Medulla oblongata (tissue), 1 donor: ENCODE results near the gene CSRP3.
"Not testable (repeated sequence)": the region's sequence is repeated elsewhere in the genome, so short reads cannot be mapped to it uniquely, and the experiment has no call there.

Source experiments
- DNase-seq: peaks from one replicate; pipeline ENCODE4 v3.0.0-alpha.2; 2015; ENCODE audit errors: extremely low spot score

CSRP3 gene

GRCh38 chr11:19187114-19187832 lies 14.5 kb downstream of the CSRP3 start:
- no peak for DNase-seq

- DNase-seq, result no peak
Observed at GRCh38 chr11:19185516-19186052, 16.2 kb downstream of the CSRP3 start.

- DNase-seq, result no peak
Observed at GRCh38 chr11:19185036-19185435, 16.7 kb downstream of the CSRP3 start.

GRCh38 chr11:19183646-19184045 lies 18.1 kb downstream of the CSRP3 start:
- DNase-seq, result no peak

- DNase-seq, result no peak
Observed at GRCh38 chr11:19181531-19182261, 20.1 kb downstream of the CSRP3 start.

- no peak for DNase-seq
Observed at GRCh38 chr11:19176629-19177186, 25.1 kb downstream of the CSRP3 start.

- DNase-seq, result no peak
Observed at GRCh38 chr11:19173964-19174638, 27.7 kb downstream of the CSRP3 start.

GRCh38 chr11:19173004-19173689 lies 28.6 kb downstream of the CSRP3 start:
- no peak for DNase-seq

- no peak for DNase-seq
Observed at GRCh38 chr11:19168090-19168489, 33.7 kb downstream of the CSRP3 start.

GRCh38 chr11:19164881-19165280 lies 36.9 kb downstream of the CSRP3 start:
- no peak for DNase-seq

GRCh38 chr11:19164230-19164855 lies 37.4 kb downstream of the CSRP3 start:
- DNase-seq, result no peak

- DNase-seq, result no peak
Observed at GRCh38 chr11:19163617-19164016, 38.2 kb downstream of the CSRP3 start.

- no peak for DNase-seq
Observed at GRCh38 chr11:19162951-19163505, 38.8 kb downstream of the CSRP3 start.

GRCh38 chr11:19161651-19162050 lies 40.1 kb downstream of the CSRP3 start:
- no peak for DNase-seq

- DNase-seq, result no peak
Observed at GRCh38 chr11:19160847-19161246, 40.9 kb downstream of the CSRP3 start.

GRCh38 chr11:19156892-19157291 lies 44.9 kb downstream of the CSRP3 start:
- no peak for DNase-seq

GRCh38 chr11:19145319-19145718 lies 56.5 kb downstream of the CSRP3 start:
- no peak for DNase-seq

- DNase-seq, result not testable (repeated sequence)
Observed at GRCh38 chr11:19136884-19137283, 64.9 kb downstream of the CSRP3 start.

- no peak for DNase-seq
Observed at GRCh38 chr11:19134004-19134403, 67.8 kb downstream of the CSRP3 start.
